Fibroblast of peridontal ligament (primary cell): ENCODE data around the gene RERG.

Source experiments
- DNase-seq: peaks from one replicate; pipeline ENCODE4 v3.0.0-alpha.2; 2010; ENCODE audit errors: extremely low read depth

The RERG gene

GRCh38 chr12:15218794-15219193 lies 2.4 kb downstream of the RERG start:
- DNase-seq, result no peak

GRCh38 chr12:15216036-15216889 lies 5.0 kb downstream of the RERG start:
- no peak for DNase-seq

GRCh38 chr12:15214851-15215601 lies 6.2 kb downstream of the RERG start:
- no peak for DNase-seq

- no peak for DNase-seq
These were observed 8.3 kb downstream of the RERG start for GRCh38 chr12:15212930-15213329.

- peak; percentile 46 for DNase-seq
These were observed 11.4 kb downstream of the RERG start for GRCh38 chr12:15209782-15210181.

GRCh38 chr12:15208871-15209656 lies 12.2 kb downstream of the RERG start:
- no peak for DNase-seq

GRCh38 chr12:15208140-15208539 lies 13.1 kb downstream of the RERG start:
- DNase-seq, result peak; percentile 8

GRCh38 chr12:15206831-15207389 lies 14.3 kb downstream of the RERG start:
- no peak for DNase-seq

- no peak for DNase-seq
These were observed 14.9 kb downstream of the RERG start for GRCh38 chr12:15206338-15206737.

- no peak for DNase-seq
These were observed 15.7 kb downstream of the RERG start for GRCh38 chr12:15205341-15206010.

GRCh38 chr12:15201456-15201855 lies 19.8 kb downstream of the RERG start:
- DNase-seq, result no peak

- DNase-seq, result no peak
These were observed 20.2 kb downstream of the RERG start for GRCh38 chr12:15201056-15201455.

- no peak for DNase-seq
These were observed 20.6 kb downstream of the RERG start for GRCh38 chr12:15200641-15201040.

GRCh38 chr12:15199930-15200329 lies 21.3 kb downstream of the RERG start:
- no peak for DNase-seq

- no peak for DNase-seq
These were observed 24.3 kb downstream of the RERG start for GRCh38 chr12:15196678-15197505.

GRCh38 chr12:15196221-15196620 lies 25.0 kb downstream of the RERG start:
- DNase-seq, result no peak

- DNase-seq, result no peak
These were observed 26.5 kb downstream of the RERG start for GRCh38 chr12:15194456-15195368.

GRCh38 chr12:15193946-15194345 lies 27.3 kb downstream of the RERG start:
- DNase-seq, result no peak

GRCh38 chr12:15192720-15193119 lies 28.5 kb downstream of the RERG start:
- DNase-seq, result no peak
